Spleen (tissue), 7 donors: ENCODE data around the gene MYO16.

Source experiments
- POLR2A ChIP-seq, 3 donors: fragments of 450-650 bp; IDR thresholded peaks; one replicate each; pipeline ENCODE4 v1.5.1; 2017; ENCODE audit warnings: antibody characterized with exemption in 3 of 3, mild to moderate bottlenecking in 1 of 3
- POLR2AphosphoS5 ChIP-seq, 3 donors: sonication (generic); formaldehyde crosslinking; IDR thresholded peaks; one replicate each; pipeline ENCODE4 v1.5.1; 2017; ENCODE audit warnings: antibody characterized with exemption in 3 of 3
- TF ChIP-seq, protein P1 (sequence below), 11 experiments: fragments of 200-600 bp in 7 of 11; fragments of 450-650 bp in 4 of 11; sonication (generic) in 4 of 11; IDR thresholded peaks in 8 of 11; conservative IDR thresholded peaks in 3 of 11; 1 replicate in 7 of 11; 2 replicates in 4 of 11; pipeline versions ENCODE4 v1.4.0 to v1.8.0; 2016 to 2021; ENCODE audit warnings: antibody characterized with exemption in 11 of 11, inconsistent platforms in 4 of 11, mild to moderate bottlenecking in 1 of 11
- donor health status: DM: no; HTN: no; CAD: no; lungs with moderate emphysema.
- donor health status: DM: no; HTN: no; CAD: no.
- donor health status: DM: no; HTN: no; CAD: no.

DNA sequence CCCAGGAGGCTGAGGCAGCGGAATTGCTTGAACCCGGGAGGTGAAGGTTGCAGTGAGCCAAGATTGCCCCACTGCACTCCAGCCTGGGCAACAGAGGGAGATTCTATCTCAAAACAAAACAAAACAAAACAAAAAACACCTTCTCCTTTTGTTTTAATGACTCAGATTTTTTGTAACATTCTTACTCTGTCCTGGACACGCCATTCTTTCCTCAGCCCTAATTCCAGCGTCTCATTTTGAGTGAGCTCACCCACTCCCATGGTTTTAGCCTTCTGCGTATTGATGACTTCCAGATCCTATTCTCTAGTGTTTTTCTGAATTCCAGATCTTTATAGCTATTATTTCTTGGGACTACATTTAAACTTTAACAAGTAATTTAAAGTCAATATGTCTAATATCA lies 326.3 kb downstream of the MYO16 start:
- TF ChIP-seq, protein P1, sequence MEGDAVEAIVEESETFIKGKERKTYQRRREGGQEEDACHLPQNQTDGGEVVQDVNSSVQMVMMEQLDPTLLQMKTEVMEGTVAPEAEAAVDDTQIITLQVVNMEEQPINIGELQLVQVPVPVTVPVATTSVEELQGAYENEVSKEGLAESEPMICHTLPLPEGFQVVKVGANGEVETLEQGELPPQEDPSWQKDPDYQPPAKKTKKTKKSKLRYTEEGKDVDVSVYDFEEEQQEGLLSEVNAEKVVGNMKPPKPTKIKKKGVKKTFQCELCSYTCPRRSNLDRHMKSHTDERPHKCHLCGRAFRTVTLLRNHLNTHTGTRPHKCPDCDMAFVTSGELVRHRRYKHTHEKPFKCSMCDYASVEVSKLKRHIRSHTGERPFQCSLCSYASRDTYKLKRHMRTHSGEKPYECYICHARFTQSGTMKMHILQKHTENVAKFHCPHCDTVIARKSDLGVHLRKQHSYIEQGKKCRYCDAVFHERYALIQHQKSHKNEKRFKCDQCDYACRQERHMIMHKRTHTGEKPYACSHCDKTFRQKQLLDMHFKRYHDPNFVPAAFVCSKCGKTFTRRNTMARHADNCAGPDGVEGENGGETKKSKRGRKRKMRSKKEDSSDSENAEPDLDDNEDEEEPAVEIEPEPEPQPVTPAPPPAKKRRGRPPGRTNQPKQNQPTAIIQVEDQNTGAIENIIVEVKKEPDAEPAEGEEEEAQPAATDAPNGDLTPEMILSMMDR (IDR thresholded peaks at IDR 0.05 in 8 of 11, conservative IDR thresholded peaks at IDR 0.05 in 3 of 11), result no peak
- TF ChIP-seq POLR2A (IDR thresholded peaks at IDR 0.05) (no peak), POLR2AphosphoS5 (IDR thresholded peaks at IDR 0.05) (no peak)
